HG03064 (cell line): ENCODE results near the gene GINS2.

Experiments used
- ATAC-seq: cut with Tn5 transposase; IDR thresholded peaks from one replicate; pipeline ENCODE4 v1.9.1; 2021; ENCODE audit warnings: low read depth; ENCODE audit not compliant: unreplicated experiment

Gene GINS2

GRCh38 chr16:85643631-85644030 is 45.1 kb downstream of the GINS2 start:
- ATAC-seq: no peak

DNA sequence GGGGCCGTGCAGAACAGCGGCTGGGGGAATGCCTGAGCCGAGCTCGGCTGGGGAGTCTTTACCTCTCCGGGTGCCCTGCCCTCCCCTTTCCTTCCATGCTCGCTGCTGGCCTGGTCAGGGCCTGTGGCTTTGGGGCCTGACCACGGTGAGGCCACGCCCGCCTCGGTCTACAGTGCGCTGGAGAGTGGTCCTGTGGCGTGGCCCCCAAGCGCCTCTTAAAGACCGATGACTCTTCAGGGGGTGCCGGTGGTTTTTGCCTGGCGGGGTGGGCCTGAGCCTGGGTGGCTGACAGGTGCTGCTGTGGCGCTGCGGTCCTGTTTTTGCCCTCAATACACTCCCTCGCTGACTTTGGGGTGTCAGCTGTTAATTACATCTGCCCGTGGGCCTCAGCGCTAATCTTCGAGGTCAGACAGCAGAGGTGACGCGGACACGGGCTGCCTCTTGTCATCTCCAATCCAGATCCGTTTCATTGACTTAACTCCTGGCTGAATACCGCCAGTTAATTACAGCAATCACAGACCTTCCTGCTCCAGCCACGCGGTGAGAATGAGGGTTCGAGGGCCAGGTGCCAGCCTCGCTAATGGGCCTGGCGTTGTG is 45.9 kb downstream of the GINS2 start:
- no peak for ATAC-seq

GRCh38 chr16:85641776-85642176 is 47.0 kb downstream of the GINS2 start:
- no peak for ATAC-seq

GRCh38 chr16:85641305-85641704 is 47.4 kb downstream of the GINS2 start:
- no peak for ATAC-seq

- no peak for ATAC-seq
Observed at GRCh38 chr16:85640585-85640984, 48.2 kb downstream of the GINS2 start.

DNA sequence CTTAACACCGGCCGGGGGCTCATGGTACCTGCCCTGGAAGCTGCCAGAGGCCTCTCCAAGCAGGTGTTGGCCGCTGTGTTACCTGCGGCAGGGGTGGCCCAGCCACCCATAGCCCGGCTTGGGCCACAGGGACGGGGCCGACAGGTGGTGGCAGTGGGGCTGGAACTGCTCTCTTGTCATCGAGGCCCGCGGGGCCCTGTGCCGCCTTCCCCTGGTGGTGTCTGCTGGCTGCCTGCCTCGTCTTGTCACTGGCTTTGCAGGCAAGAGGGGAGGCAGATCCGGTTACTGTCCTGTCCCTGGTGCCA is 48.5 kb downstream of the GINS2 start:
- no peak for ATAC-seq

GRCh38 chr16:85639529-85640253 is 49.1 kb downstream of the GINS2 start:
- no peak for ATAC-seq

DNA sequence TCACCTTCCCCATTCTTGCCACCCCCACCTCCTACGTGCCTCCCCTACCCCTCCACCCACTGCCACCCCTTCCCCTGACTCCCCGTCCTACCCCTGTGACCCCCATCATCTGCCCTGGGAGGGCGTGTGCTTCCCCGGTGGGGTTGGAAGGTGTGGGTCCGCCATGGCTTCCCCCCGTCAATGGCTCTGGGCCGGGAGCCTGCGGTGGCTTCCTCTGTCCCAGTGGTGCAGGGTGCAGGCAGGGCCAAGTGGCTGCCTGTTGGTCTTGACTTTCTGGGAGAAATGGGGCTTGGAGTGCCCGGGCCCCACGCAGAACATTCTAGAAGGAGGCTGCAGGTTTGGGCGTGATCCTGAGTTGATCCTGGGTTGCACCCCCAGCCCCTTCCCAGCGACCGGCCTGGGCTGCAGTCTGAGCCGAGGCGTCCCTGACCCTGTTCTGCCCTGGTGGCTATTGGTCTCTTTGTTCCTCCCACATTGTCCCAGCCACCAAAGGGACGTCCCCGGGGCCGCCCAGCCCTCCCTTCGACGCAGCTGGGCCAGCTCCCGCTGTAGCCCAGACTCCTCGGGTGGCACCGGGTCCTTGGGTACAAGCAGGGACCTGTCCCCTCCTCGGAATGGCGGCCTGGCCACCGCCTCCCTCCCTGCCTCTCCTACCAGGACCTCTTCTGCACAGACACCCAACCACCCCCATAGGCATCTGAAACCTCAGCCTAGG is 49.9 kb downstream of the GINS2 start:
- ATAC-seq: no peak

DNA sequence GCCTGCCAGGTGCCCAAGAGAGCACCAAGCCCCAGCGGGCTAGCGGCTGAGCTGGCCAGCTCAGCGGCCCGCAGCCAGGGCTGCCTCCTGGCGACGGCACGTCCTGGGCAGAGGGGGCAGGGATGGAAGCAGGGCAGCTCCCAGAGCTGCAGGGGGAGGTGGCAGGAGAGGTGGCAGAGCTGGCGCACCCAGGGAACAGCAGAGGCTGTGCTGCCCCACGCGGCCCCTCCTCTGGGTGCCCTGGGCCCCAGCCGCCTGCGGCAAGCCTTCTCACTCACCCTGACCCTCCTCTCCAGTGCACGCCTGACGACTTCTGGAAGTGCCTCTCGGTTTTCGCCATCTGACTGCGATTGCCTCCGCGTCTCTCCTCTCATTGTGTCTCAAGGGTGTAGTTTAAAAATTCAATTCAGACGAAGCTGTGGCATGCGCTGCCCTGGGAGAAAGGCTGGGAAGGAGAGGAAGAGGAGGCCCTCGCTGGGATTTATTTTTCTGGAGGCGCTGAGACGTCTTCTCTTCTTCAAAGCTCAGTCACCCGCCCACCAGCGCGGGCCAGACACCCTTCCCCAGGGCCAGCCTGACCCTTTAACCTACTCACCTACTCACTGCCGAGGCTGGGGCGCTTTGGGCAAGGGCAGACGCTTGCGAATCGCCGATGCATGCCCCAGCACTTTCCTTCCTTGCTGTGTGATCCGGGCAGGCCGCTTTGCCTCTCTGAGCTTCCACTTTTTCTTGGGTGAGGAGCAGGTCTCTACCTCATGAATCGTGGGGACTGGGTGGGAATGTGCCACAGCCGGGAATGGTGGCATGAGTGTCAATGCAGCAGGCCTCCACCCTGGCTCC is 50.7 kb downstream of the GINS2 start:
- ATAC-seq: no peak

GRCh38 chr16:85637061-85637807 is 51.5 kb downstream of the GINS2 start:
- ATAC-seq: no peak

DNA sequence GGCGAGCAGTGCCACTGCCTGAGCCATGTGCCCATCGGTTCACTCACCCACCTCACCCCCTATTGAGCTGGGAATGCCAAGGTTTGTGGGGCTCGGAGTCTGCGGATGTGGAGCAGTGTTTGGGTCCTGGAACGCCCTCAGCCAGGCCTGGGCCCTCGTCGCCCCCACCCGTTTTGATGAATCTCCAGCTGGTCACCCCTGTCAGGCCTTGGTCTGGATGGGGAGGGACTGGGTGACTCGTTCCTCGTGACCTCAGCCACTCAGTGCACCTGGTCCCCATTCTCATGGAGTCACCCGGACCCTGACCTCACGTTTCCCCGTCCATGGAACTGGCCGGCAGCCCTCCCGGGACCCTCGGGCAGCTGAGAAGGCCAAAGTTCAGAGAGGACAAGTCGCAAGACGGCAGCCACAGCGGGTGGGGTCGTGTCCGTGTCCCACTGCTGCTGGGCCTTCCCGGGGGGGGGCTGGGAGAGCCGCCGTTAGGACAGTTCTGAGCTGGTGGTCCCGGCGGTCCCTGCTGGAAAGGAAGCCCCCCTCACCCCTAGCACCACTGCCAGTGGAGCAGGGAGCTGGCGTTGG is 52.4 kb downstream of the GINS2 start:
- no peak for ATAC-seq

- no peak for ATAC-seq
Observed at GRCh38 chr16:85635545-85636140, 53.1 kb downstream of the GINS2 start.

GRCh38 chr16:85634747-85635544 is 53.8 kb downstream of the GINS2 start:
- ATAC-seq: no peak

- ATAC-seq: no peak
Observed at GRCh38 chr16:85633888-85634287, 54.9 kb downstream of the GINS2 start.

- ATAC-seq: no peak
Observed at GRCh38 chr16:85633438-85633743, 55.4 kb downstream of the GINS2 start.

DNA sequence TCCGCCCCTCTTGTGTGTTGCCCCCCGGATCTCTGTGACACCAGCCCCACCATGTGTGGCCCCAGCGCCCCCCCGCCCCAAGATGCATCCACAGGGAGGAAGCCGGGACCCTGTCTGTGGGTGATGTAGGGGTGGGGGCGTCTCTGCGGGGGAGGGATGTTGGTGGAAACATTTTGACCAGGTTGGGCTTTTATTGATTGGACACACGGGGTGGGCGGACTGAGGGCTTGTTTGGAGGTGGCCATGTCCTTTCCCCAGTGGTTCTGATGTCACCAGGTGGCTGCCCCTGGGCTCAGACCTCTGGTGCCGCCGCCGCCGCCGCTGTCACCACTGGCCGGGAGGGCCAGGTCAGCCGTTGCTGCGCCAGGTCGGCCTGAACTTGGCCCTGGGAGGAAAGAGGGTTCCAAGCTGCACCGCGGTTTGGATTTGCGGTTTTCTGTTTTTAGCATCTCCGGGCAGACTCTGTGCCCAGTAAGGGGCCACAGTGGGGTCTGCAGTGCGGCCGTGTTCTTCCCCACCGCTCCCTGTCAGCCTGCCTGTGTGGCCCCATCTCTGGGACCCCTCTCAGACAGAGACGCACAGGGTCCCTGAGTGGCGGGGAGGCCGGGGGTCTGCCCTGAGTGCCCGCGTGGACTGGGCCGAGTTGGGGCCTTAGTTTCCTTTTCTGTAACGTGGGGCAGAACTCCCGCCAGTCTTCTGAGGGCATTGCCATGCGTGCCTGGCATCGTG is 55.9 kb downstream of the GINS2 start:
- no peak for ATAC-seq

- ATAC-seq: no peak
Observed at GRCh38 chr16:85631802-85632393, 56.9 kb downstream of the GINS2 start.

- no peak for ATAC-seq
Observed at GRCh38 chr16:85631230-85631629, 57.5 kb downstream of the GINS2 start.
